Colon (tissue), 2 donors: ENCODE measurements around the gene BID.

Experiments
- FAIRE-seq: peaks from 2 replicates; lab custom pipeline; 2012; peaks lifted over from hg19 to GRCh38; lab: Jason Lieb, UNC
- donor health status: control.
- donor health status: control.

The BID gene

GRCh38 chr22:17802822-17803221 lies 28.6 kb upstream of the BID start:
- no peak for FAIRE-seq

- no peak for FAIRE-seq
Measured at GRCh38 chr22:17802411-17802810, 28.1 kb upstream of the BID start.

GRCh38 chr22:17797721-17798559 lies 23.7 kb upstream of the BID start:
- no peak for FAIRE-seq

GRCh38 chr22:17796695-17797094 lies 22.4 kb upstream of the BID start:
- FAIRE-seq, result no peak

- FAIRE-seq, result no peak
Measured at GRCh38 chr22:17795661-17796548, 21.6 kb upstream of the BID start.

- FAIRE-seq, result no peak
Measured at GRCh38 chr22:17794726-17795542, 20.7 kb upstream of the BID start.

- FAIRE-seq, result no peak
Measured at GRCh38 chr22:17792854-17793434, 18.7 kb upstream of the BID start.

- FAIRE-seq, result no peak
Measured at GRCh38 chr22:17792299-17792698, 18.0 kb upstream of the BID start.

GRCh38 chr22:17791196-17791595 lies 16.9 kb upstream of the BID start:
- FAIRE-seq, result no peak

GRCh38 chr22:17789379-17790200 lies 15.3 kb upstream of the BID start:
- no peak for FAIRE-seq

- FAIRE-seq, result no peak
Measured at GRCh38 chr22:17788528-17789378, 14.5 kb upstream of the BID start.

GRCh38 chr22:17787716-17788330 lies 13.6 kb upstream of the BID start:
- no peak for FAIRE-seq

GRCh38 chr22:17787241-17787640 lies 13.0 kb upstream of the BID start:
- FAIRE-seq, result no peak

- FAIRE-seq, result no peak
Measured at GRCh38 chr22:17786435-17787161, 12.3 kb upstream of the BID start.

GRCh38 chr22:17785185-17786184 lies 11.2 kb upstream of the BID start:
- FAIRE-seq, result no peak

GRCh38 chr22:17784776-17785175 lies 10.5 kb upstream of the BID start:
- FAIRE-seq, result no peak

- no peak for FAIRE-seq
Measured at GRCh38 chr22:17783773-17784480, 9.7 kb upstream of the BID start.
